ENCODE results near the gene ZNF438.

Gene ZNF438

GRCh38 chr10:30882281-30882680 is 149.4 kb downstream of the ZNF438 start:
- no peak for DNase-seq (ENCODE audit: low spot score)

- no peak for DNase-seq (ENCODE audit: low spot score)
These were observed 152.7 kb downstream of the ZNF438 start for GRCh38 chr10:30878920-30879319.

GRCh38 chr10:30877111-30877510 is 154.6 kb downstream of the ZNF438 start:
- DNase-seq (ENCODE audit: low spot score), result no peak

- no peak for DNase-seq (ENCODE audit: low spot score)
These were observed 158.3 kb downstream of the ZNF438 start for GRCh38 chr10:30873411-30873810.

GRCh38 chr10:30870896-30871295 is 160.8 kb downstream of the ZNF438 start:
- DNase-seq (ENCODE audit: low spot score), result no peak

- DNase-seq (ENCODE audit: low spot score), result no peak
These were observed 162.1 kb downstream of the ZNF438 start for GRCh38 chr10:30869566-30869965.

- DNase-seq (ENCODE audit: low spot score), result no peak
These were observed 163.1 kb downstream of the ZNF438 start for GRCh38 chr10:30868611-30869010.

GRCh38 chr10:30866896-30867295 is 164.8 kb downstream of the ZNF438 start:
- no peak for DNase-seq (ENCODE audit: low spot score)

GRCh38 chr10:30865141-30865926 is 166.3 kb downstream of the ZNF438 start:
- no peak for DNase-seq (ENCODE audit: low spot score)

GRCh38 chr10:30863516-30864210 is 168.0 kb downstream of the ZNF438 start:
- DNase-seq (ENCODE audit: low spot score), result no peak

GRCh38 chr10:30862486-30862885 is 169.2 kb downstream of the ZNF438 start:
- DNase-seq (ENCODE audit: low spot score), result no peak

- DNase-seq (ENCODE audit: low spot score), result no peak
These were observed 169.7 kb downstream of the ZNF438 start for GRCh38 chr10:30861976-30862375.

- no peak for DNase-seq (ENCODE audit: low spot score)
These were observed 170.4 kb downstream of the ZNF438 start for GRCh38 chr10:30861221-30861620.

- no peak for DNase-seq (ENCODE audit: low spot score)
These were observed 173.2 kb downstream of the ZNF438 start for GRCh38 chr10:30858499-30858898.

- DNase-seq (ENCODE audit: low spot score), result no peak
These were observed 173.9 kb downstream of the ZNF438 start for GRCh38 chr10:30857803-30858202.

- DNase-seq (ENCODE audit: low spot score), result no peak
These were observed 176.5 kb downstream of the ZNF438 start for GRCh38 chr10:30855131-30855530.

- no peak for DNase-seq (ENCODE audit: low spot score)
These were observed 177.0 kb downstream of the ZNF438 start for GRCh38 chr10:30854656-30855055.

GRCh38 chr10:30853066-30853465 is 178.6 kb downstream of the ZNF438 start:
- DNase-seq (ENCODE audit: low spot score), result no peak

GRCh38 chr10:30850776-30851175 is 180.9 kb downstream of the ZNF438 start:
- DNase-seq (ENCODE audit: low spot score), result no peak

- DNase-seq (ENCODE audit: low spot score), result no peak
These were observed 182.2 kb downstream of the ZNF438 start for GRCh38 chr10:30849231-30850035.

GRCh38 chr10:30848396-30849032 is 183.2 kb downstream of the ZNF438 start:
- DNase-seq (ENCODE audit: low spot score), result no peak

GRCh38 chr10:30847642-30848041 is 184.0 kb downstream of the ZNF438 start:
- DNase-seq (ENCODE audit: low spot score), result no peak
